Raji (cell line): ENCODE data around the gene RAP1GAP2.

ENCODE experiments used
- POLR2A ChIP-seq: IDR thresholded peaks from 2 replicates; pipeline ENCODE4 v1.6.1; 2011; ENCODE audit warnings: low read depth, low read length, control low read depth; ENCODE audit not compliant: insufficient read depth

The RAP1GAP2 gene

GRCh38 chr17:2874189-2874686, 78.0 kb downstream of the RAP1GAP2 start:
- TF ChIP-seq POLR2A = no peak

GRCh38 chr17:2875608-2876007, 79.4 kb downstream of the RAP1GAP2 start:
- TF ChIP-seq POLR2A = no peak

- no peak for TF ChIP-seq POLR2A
These were observed 80.2 kb downstream of the RAP1GAP2 start for GRCh38 chr17:2876467-2876866.

- no peak for TF ChIP-seq POLR2A
These were observed 82.6 kb downstream of the RAP1GAP2 start for GRCh38 chr17:2878751-2879254.

GRCh38 chr17:2880050-2880449, 83.8 kb downstream of the RAP1GAP2 start:
- TF ChIP-seq POLR2A = no peak

GRCh38 chr17:2881295-2881694, 85.1 kb downstream of the RAP1GAP2 start:
- TF ChIP-seq POLR2A = no peak

- TF ChIP-seq POLR2A = no peak
These were observed 87.4 kb downstream of the RAP1GAP2 start for GRCh38 chr17:2883544-2884213.

- no peak for TF ChIP-seq POLR2A
These were observed 89.5 kb downstream of the RAP1GAP2 start for GRCh38 chr17:2885733-2886132.

- no peak for TF ChIP-seq POLR2A
These were observed 92.1 kb downstream of the RAP1GAP2 start for GRCh38 chr17:2888326-2888725.

- TF ChIP-seq POLR2A = no peak
These were observed 93.0 kb downstream of the RAP1GAP2 start for GRCh38 chr17:2889256-2889655.

- TF ChIP-seq POLR2A = no peak
These were observed 96.2 kb downstream of the RAP1GAP2 start for GRCh38 chr17:2892305-2892971.

GRCh38 chr17:2893422-2893914, 97.2 kb downstream of the RAP1GAP2 start:
- TF ChIP-seq POLR2A = no peak

GRCh38 chr17:2894782-2895181, 98.5 kb downstream of the RAP1GAP2 start:
- no peak for TF ChIP-seq POLR2A

- no peak for TF ChIP-seq POLR2A
These were observed 101.4 kb downstream of the RAP1GAP2 start for GRCh38 chr17:2897605-2898004.

GRCh38 chr17:2898255-2898926, 102.2 kb downstream of the RAP1GAP2 start:
- no peak for TF ChIP-seq POLR2A
